SK-N-MC (cell line): Measurements from ENCODE around the gene HSD17B7.

ENCODE experiments used
- EZH2 ChIP-seq: fragments of 200-600 bp; sonication (generic); IDR thresholded peaks from one replicate; pipeline ENCODE4 v1.6.1; 2017; ENCODE audit warnings: antibody characterized with exemption
- FOXP2 ChIP-seq: optimal IDR thresholded peaks from 2 replicates; pipeline ENCODE3; 2011; ENCODE audit warnings: mild to moderate bottlenecking, moderate library complexity; ENCODE audit not compliant: insufficient read depth; ENCODE audit errors: extremely low read length, control extremely low read depth
- POLR2AphosphoS5 ChIP-seq: IDR thresholded peaks from 2 replicates; pipeline ENCODE4 v1.6.1; 2012; ENCODE audit warnings: mild to moderate bottlenecking, low read depth, low read length, borderline replicate concordance

DNA sequence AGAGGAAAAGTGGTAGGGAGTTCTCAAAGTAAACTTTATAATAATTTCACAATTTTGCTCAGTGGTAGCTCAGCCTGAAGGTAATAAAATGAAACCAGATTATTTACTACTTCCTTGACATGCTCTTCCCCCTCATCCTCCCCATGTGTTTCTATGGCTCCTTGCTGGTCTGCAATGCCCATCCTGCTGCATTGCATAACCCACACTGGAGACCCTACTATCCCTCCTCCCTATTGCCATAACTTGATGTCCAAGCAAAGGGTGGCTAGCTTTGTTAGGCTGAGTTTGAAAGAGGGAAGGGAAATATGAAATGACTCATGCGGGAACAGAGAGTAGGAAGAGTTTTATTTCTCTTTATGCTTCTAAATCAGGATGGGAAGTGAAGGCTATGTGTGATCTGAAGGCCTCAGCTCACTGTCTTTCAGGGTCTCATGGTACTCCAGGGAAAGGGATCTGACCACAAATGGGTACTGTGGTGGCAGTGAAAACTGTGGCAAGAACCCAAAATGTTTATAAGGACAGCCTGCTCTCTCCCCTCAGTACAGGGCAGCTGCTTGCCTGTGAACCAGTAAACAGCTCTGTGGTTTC is 36.4 kb upstream of the HSD17B7 start:
- TF ChIP-seq EZH2, result no peak
- no peak for TF ChIP-seq POLR2AphosphoS5
- no peak for TF ChIP-seq FOXP2
